Measurements from ENCODE around the gene KRTAP4-12.
"Not testable (repeated sequence)": the region's sequence is repeated elsewhere in the genome, so short reads cannot be mapped to it uniquely, and the experiment has no call there.

Gene KRTAP4-12

DNA sequence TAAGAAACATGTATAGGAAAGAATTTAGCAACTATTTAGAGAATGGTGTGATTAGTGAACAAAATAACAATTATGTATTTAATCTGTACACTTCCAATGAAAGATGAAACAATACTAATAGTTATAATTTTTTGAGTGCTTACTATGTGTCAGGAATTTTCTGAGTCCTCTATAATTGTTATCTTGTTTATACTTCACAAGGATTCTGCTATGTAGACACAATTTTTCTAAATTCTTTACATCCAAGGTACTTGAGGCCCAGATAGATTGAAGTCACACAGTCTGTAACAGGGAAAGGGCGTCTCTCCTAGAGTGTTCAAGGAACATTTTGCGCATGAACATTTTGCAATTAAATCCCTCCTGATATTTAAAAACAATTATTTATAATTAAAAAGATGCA, 1.1 kb upstream of the KRTAP4-12 start:
- no peak for DNase-seq

DNA sequence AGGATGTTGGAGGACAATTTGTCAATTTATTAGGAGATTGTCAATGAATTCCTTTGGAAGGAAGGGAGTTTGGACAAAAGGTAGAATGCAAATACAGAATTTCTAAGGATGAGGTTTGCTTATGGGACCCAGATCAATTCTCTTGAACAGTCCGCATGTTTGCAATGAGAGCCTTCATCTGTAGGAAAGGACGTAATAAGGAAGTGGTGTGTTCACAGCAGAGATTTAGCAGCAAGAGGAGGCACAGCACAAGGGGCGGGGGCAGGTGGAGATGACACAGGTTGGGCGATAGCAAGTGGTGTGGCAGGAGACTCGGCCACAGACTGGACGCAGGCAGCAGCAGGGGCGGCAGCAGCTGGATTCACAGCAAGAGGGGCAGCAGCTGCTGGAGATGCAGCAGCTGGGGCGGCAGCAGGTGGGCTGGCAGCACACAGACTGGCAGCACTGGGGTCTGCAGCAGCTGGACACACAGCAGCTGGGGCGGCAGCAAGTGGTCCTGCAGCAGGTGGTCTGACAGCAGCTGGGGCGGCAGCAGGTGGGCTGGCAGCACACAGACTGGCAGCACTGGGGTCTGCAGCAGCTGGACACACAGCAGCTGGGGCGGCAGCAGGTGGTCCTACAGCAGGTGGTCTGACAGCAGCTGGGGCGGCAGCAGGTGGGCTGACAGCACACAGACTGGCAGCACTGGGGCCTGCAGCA, 541 bp downstream of the KRTAP4-12 start:
- not testable (repeated sequence) for DNase-seq

DNA sequence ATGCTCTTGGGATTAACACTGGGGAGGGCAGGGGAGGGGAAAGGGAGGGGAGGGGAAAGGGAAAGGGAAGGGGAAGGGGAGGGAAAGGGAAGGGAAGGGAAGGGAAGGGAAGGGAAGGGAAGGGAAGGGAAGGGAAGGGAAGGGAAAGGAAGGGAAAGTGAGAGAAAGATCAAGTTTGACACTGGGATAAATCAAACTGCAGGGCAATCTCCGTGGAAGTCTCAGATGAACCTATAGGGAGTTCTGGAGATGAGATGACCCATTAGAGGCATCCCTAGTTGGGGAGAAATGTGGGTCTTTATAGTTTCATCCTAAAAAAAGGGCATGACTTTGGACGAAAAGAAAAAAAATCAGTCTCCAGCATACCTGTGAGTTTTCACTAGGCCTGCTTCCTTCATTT, 2.2 kb downstream of the KRTAP4-12 start:
- no peak for DNase-seq

DNA sequence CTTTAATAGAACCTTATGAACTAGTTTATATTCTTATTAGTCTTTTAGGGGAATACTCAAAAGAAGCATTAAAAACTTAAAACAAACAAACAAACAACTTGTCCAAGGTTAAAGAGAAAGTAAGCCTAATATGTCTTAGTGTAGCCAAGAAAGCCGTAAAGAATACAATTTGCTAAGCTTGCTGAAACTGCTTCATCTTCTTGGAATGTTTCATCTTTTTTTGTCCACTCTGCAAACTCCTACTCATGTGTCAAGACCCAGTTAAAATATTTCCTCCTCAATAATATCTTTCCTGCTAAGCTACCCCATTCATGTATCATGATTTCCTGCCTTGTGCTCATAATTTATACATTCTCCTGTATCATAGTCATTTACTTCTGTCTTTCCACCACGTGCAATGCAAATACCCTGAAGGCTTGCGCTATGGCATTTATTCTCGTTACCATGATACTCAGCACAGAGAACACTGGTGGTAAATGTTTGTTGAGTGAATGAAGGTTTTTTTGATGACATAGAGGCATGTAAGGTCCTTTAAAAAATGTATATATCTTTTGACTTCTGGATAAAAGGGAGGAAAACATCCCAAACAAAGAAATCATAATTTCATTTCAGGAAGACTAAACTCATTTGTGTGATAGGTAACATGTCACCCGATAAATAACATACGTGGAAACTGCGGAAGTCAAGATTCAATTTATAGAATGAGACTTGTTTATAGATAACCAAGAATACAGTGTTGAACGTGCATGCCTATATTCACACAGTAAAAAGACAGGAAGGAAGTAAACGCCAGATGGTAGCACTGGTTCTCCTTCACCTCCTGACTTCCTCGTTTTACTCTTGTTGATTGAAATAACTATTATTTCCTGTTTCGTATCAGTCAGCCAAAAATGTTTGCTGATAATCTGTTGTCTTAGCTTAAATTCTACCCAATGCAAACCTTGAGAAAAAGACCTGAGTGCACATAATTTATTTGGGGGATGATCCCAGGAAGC, 4.0 kb downstream of the KRTAP4-12 start:
- not testable (repeated sequence) for DNase-seq

DNA sequence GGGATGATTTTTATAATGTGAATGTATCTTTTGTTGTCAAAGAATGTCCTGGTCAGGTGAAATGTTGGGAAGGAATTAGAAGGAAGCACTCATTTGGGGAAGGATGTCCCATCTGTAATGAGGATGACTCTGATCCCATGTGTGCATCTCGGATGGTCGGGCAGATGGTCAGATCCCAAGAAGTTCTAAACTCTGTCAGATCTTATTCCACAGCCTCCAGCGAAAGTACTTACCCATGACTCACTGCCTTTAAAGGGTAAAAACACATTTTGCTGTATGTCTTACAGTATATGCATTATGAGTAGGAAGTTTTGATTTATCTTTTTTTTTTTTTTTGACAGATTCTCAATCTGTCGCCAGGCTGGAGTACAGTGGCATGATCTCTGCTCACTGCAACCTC, 5.3 kb downstream of the KRTAP4-12 start:
- no peak for DNase-seq

DNA sequence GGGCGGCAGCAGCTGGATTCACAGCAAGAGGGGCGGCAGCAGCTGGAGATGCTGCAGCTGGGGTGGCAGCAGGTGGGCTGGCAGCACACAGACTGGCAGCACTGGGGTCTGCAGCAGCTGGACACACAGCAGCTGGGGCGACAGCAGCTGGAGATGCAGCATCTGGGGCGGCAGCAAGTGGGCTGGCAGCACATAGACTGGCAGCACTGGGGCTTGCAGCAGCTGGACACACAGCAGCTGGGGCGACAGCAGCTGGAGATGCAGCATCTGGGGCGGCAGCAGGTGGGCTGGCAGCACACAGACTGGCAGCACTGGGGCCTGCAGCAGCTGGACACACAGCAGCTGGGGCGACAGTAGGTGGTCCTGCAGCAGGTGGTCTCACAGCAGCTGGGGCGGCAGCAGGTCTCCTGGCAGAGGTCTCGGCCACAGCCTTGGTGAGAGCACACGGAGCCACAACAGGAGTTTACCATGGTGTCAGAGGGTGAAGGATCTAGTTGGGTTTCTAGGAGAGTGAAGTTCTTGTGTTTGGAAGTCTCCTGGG, 6.1 kb downstream of the KRTAP4-12 start, which contains the start of gene KRTAP4-11:
TSS of gene KRTAP4-11 (minus strand) at position 528 of the 541 bp plus-strand sequence. CDS start at position 470, 58 bp downstream.
- DNase-seq: not testable (repeated sequence)

DNA sequence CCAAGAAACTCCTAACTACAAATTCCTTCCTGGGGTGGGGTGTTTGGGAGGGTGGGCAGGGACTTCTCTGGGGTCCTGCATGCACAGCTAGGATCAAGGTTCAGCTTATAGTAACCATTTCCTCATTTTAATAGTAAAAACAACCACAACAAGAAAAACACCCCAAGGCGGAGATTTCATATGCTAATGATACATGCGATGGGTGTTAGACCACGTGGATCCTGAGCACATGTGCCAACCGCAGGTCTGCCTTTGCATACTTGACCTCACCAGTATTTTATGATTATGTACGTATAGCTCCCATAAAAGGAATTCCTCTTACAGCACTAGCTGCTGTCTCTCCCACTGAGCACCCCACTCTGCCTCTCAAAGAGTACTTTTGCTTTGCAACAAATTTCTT, 7.7 kb downstream of the KRTAP4-12 start:
- DNase-seq: no peak

DNA sequence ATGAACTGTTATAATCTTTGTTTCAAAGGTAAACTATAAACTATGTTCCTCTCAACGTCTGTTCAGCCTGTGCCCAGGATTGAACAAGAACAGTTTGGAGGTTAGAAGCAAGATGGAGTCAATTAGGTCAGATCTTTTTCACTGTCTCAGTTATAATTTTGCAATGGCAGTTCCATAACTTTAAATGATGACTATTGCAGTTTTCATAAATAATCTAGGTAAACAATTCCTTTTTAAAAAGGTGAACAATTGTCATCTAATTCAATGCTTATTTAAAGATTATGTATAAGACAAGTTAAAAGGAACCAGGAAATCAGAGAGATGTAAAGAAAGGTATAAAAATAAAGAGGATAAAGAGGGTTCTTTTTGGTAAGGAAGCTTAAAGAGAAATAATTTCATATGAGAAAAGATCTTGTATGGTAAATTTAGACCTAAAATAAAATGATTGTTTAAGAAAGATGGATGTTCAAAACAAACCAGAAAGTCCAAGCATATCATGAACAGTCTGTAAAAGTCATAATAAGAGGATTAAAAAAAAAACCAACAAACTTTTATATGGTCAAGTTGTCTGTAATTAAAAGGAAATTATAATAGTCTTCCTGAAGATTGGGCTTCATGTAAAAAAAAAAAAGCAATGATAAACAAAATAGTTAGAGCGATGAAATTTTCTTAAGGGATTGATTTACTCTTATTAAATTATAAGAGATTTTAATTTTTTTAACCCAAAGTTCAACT, 12.7 kb downstream of the KRTAP4-12 start:
- no peak for DNase-seq

DNA sequence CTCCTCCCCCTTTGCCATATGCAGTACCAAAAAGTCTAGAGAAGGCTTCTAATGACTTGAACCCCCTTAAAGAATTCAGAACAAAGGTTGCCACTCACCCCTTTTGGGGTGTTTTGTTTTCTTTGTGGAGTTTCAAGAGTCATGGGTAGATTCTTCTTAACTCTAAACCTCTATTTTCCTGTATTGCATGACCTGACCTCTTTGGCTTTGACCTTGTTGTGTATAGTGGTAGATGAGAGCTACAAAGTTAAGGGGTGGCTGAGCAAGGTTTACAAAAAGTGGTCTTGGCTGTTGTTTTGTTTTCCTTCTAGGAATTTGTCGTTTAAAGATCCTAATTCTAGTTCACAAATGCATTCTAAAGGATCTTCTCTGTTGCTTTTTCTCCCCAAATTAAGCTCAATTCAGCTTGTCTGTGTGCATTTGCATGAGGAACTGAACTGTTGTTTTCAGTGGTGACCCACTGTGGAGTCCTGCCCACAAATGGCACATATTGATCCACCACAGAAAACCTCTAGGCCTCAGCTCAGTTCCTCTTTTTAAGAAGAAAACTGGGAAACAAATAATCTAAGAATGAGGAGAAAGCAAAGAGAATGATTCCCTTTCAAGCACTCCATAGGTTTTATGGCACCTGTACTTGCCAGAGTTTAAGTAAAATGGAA, 15.1 kb downstream of the KRTAP4-12 start:
- not testable (repeated sequence) for DNase-seq

DNA sequence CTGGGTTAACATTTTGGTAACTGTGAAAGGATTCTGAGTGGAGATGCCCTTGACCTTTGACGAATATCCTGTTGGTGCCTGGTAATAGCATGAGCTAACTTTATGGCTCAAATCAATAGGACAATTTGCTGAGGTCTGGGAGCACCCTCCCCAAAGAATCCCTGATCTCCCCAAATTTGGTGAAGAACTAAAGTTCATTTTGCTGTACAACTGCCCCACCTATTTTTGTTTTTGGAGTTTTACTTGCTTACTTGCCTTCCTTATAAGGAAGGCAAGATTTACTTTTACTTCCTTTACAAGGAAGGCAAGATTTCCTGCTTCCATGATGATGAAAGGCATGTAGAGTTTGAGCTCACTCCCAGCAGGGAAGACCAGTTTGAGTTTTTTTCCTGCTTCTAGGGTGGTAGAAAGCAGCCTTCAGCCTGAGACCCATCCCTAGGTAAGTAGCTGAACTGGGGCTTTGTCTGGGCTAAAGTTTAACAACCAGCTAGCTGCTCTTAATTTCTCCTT, 16.0 kb downstream of the KRTAP4-12 start:
- DNase-seq: no peak

DNA sequence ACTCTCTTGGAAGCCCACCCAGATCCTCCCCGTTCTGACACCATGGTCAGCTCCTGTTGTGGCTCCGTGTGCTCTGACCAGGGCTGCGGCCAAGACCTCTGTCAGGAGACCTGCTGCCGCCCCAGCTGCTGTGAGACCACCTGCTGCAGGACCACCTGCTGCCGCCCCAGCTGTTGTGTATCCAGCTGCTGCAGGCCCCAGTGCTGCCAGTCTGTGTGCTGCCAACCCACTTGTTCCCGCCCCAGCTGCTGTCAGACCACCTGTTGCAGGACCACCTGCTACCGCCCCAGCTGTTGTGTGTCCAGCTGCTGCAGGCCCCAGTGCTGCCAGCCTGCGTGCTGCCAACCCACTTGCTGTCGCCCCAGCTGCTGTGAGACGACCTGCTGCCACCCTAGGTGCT, 18.6 kb downstream of the KRTAP4-12 start, which contains the start of gene KRTAP4-9:
TSS of gene KRTAP4-9 (plus strand) at position 43 of the 400 bp plus-strand sequence. CDS start at position 43, 0 bp downstream.
- not testable (repeated sequence) for DNase-seq

DNA sequence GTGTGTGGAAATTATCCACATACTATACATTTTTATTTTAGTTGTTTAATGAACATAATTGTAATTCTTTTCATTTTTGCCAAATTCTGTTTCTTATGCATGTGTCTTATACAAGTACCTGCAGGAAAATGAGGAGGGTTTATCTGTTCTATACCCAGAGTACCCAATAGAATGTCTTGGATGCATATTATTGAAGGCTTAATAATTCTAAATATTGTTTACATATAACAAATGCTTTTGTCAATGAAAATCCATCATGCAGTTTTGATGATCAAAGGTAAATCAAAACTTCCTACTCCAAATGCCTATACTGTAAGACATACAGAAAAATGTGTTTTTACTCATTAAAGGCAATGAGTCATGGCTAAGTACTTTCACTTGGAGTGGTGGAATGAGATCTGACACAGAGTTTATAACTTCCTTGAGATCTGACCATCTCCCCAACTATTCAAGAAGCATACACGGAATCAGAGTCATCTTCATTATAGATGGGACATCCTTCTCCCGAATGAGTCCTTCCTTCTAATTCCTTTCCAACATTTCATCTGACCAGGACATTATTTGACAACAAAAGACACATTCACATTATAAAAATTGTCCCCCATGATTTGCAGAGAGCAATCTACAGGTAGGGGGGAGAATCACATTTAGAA, 19.5 kb downstream of the KRTAP4-12 start:
- not testable (repeated sequence) for DNase-seq

DNA sequence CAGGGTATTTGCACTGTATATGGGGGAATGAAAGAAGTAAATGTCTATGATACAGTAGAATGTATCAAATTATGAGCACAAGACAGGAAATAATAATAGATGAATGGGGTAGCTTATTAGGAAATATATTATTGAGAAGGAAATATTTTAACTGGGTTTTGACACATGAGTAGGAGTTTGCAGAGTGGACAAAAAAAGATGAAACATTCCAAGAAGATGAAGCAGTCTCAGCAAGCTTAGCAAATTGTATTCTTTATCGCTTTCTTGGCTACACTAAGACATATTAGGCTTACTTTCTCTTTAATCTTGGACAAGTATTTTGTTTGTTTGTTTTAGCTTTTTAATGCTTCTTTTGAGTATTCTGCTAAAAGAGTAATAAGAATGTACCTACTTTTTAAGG, 20.1 kb downstream of the KRTAP4-12 start:
- DNase-seq: no peak

DNA sequence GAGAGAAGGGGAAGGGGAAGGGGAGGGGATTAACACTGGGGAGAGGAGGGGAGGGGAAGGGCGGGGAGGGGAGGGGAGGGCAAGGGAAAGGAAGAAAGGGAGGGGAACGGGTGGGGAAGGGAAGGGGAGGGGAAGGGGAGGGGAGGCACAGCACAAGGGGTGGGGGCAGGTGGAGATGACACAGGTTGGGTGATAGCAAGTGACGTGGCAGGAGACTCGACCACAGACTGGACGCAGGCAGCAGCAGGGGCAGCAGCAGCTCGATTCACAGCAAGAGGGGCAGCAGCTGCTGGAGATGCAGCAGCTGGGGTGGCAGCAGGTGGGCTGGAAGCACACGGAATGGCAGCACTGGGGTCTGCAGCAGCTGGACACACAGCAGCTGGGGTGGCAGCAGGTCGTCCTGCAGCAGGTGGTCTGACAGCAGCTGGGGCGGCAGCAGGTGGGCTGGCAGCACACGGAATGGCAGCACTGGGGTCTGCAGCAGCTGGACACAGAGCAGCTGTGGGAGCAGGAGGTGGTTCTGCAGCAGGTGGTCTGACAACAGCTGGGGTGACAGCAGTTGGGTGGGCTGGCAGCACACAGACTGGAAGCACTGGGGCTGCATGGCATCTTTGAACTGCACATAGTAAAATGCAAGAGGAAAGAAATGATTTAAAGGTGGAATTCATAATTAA, 22.3 kb downstream of the KRTAP4-12 start, which contains the start of gene KRTAP4-16:
TSS of gene KRTAP4-16 (minus strand) at position 624 of the 674 bp plus-strand sequence. CDS start at position 624, 0 bp downstream.
- no peak for DNase-seq

DNA sequence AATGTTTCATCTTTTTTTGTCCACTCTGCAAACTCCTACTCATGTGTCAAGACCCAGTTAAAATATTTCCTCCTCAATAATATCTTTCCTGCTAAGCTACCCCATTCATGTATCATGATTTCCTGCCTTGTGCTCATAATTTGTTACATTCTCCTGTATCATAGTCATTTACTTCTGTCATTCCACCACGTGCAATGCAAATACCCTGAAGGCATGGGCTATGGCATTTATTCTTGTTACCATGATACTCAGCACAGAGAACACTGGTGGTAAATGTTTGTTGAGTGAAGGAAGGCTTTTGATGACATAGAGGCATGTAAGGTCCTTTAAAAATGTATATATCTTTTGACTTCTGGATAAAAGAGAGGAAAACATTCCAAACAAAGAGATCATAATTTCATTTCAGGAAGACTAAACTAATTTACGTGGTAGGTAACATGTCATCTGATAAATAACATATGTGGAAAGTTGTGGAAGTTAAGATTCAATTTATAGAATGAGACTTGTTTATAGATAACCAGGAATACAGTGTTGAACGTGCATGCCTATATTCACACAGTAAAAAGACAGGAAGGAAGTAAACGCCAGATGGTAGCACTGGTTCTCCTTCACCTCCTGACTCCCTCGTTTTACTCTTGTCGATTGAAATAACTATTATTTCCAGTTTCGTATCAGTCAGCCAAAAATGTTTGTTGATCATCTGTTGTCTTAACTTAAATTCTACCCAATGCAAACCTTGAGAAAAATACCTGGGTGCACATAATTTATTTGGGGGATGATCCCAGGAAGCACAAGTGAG, 24.1 kb downstream of the KRTAP4-12 start:
- not testable (repeated sequence) for DNase-seq

DNA sequence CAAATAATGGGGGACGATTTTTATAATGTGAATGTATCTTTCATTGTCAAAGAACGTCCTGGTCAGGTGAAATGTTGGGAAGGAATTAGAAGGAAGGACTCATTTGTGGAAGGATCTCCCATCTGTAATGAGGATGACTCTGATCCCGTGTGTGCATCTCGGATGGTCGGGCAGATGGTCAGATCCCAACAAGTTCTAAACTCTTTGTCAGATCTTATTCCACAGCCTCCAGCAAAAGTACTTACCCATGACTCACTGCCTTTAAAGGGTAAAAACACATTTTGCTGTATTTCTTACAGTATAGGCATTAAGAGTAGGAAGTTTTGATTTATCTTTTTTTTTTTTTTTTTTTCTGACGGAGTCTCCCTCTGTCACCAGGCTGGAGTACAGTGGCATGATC, 25.5 kb downstream of the KRTAP4-12 start:
- DNase-seq: no peak

DNA sequence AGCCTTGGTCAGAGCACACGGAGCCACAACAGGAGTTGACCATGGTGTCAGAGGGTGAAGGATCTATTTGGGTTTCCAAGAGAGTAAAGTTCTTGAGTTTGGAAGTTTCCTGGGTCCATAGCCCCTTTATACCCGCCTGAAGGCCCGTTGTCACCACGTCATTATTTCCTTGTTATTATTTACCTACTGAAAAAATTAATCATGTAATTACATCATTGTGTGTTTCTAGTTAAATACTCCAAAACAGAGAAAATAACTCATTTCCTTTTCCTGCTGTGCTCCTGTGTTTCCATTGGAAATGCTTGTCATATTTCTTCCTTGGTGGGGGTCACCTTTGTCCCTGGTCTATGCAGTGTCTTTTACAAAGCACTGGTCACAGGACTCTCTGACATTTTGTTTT, 25.9 kb downstream of the KRTAP4-12 start, which contains the start of gene KRTAP4-8:
TSS of gene KRTAP4-8 (minus strand) at position 101 of the 400 bp plus-strand sequence. CDS start at position 43, 58 bp downstream.
- no peak for DNase-seq

DNA sequence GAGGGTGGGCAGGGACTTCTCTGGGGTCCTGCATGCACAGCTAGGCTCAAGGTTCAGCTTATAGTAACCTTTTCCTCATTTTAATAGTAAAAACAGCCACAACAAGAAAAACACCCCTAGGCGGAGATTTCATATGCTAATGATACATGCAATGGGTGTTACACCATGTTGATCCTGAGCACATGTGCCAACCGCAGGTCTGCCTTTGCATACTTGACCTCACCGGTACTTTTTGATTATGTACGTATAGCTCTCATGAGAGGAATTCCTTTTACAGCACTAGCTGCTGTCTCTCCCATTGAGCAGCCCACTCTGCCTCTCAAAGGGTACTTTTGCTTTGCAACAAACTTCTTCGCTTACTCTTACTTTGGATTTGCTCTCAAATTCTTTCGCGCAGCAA, 27.9 kb downstream of the KRTAP4-12 start:
- no peak for DNase-seq

DNA sequence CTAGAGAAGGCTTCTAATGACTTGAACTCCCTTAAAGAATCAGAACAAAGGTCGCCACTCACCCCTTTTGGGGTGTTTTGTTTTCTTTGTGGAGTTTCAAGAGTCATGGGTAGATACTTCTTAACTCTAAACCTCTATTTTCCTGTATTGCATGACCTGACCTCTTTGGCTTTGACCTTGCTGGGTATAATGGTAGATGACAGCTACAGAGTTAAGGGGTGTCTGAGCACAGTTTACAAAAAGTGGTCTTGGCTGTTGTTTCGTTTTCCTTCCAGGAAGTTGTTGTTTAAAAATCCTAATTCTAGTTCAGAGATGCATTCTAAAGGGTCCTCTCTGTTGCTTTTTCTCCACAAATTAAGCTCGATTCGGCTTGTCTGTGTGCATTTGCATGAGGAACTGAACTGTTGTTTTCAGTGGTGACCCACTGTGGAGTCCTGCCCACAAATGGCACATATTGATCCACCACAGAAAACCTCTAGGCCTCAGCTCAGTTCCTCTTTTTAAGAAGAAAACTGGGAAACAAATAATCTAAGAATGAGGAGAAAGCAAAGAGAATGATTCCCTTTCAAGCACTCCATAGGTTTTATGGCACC, 35.1 kb downstream of the KRTAP4-12 start:
- DNase-seq: not testable (repeated sequence)

Measured in activated effector memory CD4-positive, alpha-beta T cell treated with anti-CD3 and anti-CD28 coated beads, Interleukin-2, amount 50 U/mL, for 16 hours (primary cell).